Neural cell (in vitro differentiated cells): ENCODE results near the gene WNT7A.

Experiments
- POLR2AphosphoS5 ChIP-seq: IDR thresholded peaks from 2 replicates; pipeline ENCODE4 v1.6.1; 2012
- RAD21 ChIP-seq: fragments of 450-650 bp; conservative IDR thresholded peaks from 2 replicates; pipeline ENCODE4 v1.6.1; 2014; ENCODE audit warnings: antibody characterized with exemption, mild to moderate bottlenecking, moderate library complexity
- TF ChIP-seq, protein P1 (sequence below): fragments of 450-650 bp; IDR thresholded peaks from 2 replicates; pipeline ENCODE4 v1.5.1; 2014; ENCODE audit warnings: antibody characterized with exemption, mild to moderate bottlenecking, moderate library complexity; ENCODE audit not compliant: poor library complexity, severe bottlenecking

GRCh38 chr3:13861461-13861860 lies 18.4 kb downstream of the WNT7A start:
- TF ChIP-seq, protein P1, sequence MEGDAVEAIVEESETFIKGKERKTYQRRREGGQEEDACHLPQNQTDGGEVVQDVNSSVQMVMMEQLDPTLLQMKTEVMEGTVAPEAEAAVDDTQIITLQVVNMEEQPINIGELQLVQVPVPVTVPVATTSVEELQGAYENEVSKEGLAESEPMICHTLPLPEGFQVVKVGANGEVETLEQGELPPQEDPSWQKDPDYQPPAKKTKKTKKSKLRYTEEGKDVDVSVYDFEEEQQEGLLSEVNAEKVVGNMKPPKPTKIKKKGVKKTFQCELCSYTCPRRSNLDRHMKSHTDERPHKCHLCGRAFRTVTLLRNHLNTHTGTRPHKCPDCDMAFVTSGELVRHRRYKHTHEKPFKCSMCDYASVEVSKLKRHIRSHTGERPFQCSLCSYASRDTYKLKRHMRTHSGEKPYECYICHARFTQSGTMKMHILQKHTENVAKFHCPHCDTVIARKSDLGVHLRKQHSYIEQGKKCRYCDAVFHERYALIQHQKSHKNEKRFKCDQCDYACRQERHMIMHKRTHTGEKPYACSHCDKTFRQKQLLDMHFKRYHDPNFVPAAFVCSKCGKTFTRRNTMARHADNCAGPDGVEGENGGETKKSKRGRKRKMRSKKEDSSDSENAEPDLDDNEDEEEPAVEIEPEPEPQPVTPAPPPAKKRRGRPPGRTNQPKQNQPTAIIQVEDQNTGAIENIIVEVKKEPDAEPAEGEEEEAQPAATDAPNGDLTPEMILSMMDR: no peak
- TF ChIP-seq POLR2AphosphoS5 (no peak), RAD21 (no peak)
